ENCODE results near the gene CCDC102A.

DNA sequence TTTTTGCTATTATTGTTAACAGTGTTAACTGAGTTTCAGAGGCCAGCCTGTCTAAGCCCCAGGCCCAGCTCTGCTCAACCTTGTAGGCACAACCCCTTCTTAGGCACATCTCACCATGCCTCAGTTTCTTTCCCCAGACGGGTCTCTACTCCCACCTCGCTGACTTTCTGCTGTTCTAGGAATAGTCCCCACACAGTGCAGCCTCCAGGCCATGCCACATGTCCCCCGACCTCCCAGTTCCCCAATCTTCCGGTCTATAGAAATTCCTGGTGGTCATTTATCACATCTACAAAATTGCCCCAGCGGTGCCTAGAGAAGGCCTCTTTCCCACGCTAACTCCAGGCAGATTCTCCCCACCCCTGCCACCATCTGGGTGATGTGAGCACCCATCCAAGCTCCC, 40.8 kb upstream of the CCDC102A start:
- TF ChIP-seq POLR2A (IDR thresholded peaks at IDR 0.05; ENCODE audit: low read length) (no peak), CTCF (IDR thresholded peaks at IDR 0.05) (no peak), ZSCAN20 (CRISPR knock-in tag; IDR thresholded peaks at IDR 0.05) (no peak), NFE2L2 (conservative IDR thresholded peaks at IDR 0.05; ENCODE audit: low read length) (no peak), SMC3 (IDR thresholded peaks at IDR 0.05) (no peak), ZFP36 (IDR thresholded peaks at IDR 0.05; ENCODE audit: borderline replicate concordance, partially characterized antibody) (no peak), PHF8 (IDR thresholded peaks at IDR 0.05; ENCODE audit: borderline replicate concordance, low read depth) (no peak)
- TF ChIP-seq, protein P1, sequence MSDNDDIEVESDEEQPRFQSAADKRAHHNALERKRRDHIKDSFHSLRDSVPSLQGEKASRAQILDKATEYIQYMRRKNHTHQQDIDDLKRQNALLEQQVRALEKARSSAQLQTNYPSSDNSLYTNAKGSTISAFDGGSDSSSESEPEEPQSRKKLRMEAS (IDR thresholded peaks at IDR 0.05), result no peak
- TF ChIP-seq, protein P2, sequence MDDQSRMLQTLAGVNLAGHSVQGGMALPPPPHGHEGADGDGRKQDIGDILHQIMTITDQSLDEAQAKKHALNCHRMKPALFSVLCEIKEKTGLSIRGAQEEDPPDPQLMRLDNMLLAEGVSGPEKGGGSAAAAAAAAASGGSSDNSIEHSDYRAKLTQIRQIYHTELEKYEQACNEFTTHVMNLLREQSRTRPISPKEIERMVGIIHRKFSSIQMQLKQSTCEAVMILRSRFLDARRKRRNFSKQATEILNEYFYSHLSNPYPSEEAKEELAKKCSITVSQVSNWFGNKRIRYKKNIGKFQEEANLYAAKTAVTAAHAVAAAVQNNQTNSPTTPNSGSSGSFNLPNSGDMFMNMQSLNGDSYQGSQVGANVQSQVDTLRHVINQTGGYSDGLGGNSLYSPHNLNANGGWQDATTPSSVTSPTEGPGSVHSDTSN (IDR thresholded peaks at IDR 0.05), result no peak

Data from A549 (cell line).